Dermis microvascular lymphatic vessel endothelial cell (primary cell): ENCODE measurements around the gene SAMD1. TPM values are rescaled to one million over a fixed set of nuclear protein-coding genes. Genes with fewer than 3 reads are reported as not detected.
"Not testable (repeated sequence)": the region's sequence is repeated elsewhere in the genome, so short reads cannot be mapped to it uniquely, and the experiment has no call there.

Experiments
- DNase-seq, 2 donors: peaks; one replicate each; pipeline versions ENCODE4 v3.0.0 to v3.0.0-alpha.2; 2010; ENCODE audit warnings: low read depth in 2 of 2
- total RNA-seq: library from RNA; depleted of rRNA; stranded (reverse); fragments of >200 nt; gene quantifications from 2 replicates; pipeline ENCODE4 v1.2.1, GENCODE V29; 2014

Gene SAMD1
- total RNA-seq, 1 donor from 2014 or later: 7.8 TPM

- DNase-seq: no peak
These were observed 28.6 kb downstream of the SAMD1 start, which contains the start of gene PALM3 for GRCh38 chr19:14061751-14062557. Gene PALM3 (minus strand): TSS chr19:14062076. CDS start chr19:14061980, 96 bp downstream.

- DNase-seq: no peak
These were observed 29.3 kb downstream of the SAMD1 start for GRCh38 chr19:14061081-14061749.

DNA sequence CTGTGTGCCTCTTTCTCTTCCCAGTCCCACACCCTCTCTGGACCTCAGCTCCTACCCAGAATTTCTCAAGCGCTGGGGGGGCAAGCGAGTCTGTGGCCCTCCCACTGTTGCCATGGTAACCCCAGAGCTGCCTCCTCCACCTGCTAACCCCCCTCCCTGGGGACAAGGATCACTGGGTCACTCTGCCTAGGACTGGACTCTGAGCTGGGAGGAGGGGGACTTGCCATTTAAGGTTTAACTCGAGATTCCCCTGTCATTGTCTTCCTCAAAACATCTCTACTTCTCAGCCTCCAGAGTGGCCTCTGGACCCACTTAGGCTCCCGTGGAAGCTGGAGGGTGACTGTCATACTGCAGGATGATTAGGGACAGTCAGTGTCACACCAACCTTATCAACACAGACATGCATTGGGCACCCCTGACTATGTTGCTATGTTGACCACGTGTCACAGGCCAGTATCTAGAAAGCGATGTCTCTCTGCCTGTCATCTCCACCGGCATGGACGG is 30.8 kb downstream of the SAMD1 start:
- DNase-seq: no peak

DNA sequence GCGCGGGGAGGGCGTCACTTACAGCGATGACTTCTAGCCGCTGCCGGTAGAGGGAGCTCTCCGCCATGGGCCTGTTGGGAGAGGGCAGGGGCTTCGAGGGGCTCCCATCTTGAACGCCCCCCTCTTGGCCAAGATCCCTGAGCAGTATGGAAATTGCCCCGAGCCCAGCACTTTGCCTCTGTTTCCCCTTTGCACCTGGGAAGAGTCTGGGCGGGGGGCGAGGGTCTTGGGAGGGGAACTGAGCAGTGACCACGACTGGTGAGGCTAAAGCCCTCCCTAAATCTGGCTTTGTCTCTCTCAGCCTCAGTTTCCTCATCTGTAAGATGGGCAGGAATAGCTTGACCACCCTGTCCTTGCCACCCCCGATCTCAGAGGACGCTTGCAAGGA is 31.5 kb downstream of the SAMD1 start:
- DNase-seq: no peak

- no peak for DNase-seq
These were observed 32.1 kb downstream of the SAMD1 start for GRCh38 chr19:14058182-14059092.

DNA sequence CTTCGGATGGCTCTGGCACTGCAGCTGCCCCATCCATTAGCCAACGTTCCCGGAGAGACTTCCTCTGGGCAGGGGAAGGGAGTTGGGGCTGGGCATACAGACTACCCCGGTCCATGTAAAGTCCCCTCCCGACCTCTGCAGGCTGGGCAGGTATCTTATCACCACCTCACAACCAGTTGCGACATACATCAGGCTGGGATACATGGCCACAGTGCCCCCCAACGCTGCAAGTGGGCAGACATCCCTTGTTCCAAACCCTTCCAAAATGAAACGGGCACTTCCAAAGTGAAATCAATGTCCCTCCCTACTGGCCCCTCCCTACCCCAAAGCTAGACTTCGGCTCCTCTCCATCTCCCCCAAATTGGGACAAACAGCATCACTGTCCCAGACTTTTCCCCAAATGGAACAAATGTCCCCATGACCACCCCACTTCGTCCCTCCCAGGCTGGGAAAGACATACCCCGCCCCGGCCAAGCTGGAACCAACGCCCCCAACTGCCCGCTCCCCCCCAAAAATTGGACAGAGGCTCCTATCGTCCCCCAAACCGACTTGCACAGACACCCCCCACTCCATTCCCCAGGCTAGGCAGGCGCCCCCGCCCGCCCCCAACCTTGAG is 33.7 kb downstream of the SAMD1 start:
- DNase-seq: no peak

DNA sequence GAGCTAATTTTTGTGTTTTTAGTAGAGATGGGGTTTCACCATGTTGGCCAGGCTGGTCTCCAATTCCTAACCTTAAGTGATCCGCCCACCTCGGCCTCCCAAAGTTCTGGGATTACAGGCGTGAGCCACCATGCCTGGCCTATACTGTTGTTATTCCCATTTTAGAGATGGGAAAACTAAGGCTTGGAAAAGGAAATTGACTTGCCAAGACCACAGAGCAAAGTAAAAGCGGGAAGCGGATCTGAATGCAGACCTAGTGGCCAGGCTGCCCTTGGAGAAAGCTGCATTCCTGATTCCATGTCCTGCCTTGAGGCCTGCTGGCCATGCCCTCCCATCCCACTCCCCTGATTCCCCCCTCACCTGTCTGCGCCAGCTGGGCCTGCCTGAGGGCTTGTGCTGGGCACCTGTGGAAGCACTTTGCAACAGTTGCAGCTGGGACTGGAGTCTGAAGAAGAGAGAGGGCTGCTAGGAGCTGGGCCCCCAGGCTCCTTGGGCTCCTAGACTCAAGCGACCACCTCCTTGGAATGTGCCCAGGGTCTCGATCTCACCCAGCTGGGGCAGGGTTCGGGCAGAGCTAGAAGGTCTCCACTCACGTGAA is 34.4 kb downstream of the SAMD1 start:
- DNase-seq: no peak

DNA sequence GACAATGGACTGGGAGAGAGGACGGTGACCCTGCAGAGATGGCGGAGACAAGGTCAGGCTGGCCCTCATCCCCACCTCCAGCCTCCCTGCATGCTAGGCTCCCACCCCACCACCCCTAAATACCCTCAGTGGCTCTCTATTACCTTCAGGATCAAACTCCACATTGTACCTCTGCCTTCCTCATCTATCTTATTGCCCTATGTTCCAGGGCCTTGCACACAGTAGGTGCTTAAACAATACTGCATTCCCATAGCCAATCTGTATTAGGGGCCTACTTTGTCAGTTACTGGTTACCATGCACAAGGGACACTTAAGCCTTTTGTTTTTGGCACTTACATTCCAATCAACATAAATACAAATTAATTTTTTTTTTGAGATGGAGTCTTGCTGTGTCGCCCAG is 35.2 kb downstream of the SAMD1 start:
- DNase-seq: no peak

- DNase-seq: no peak
These were observed 35.8 kb downstream of the SAMD1 start for GRCh38 chr19:14054721-14055120.

GRCh38 chr19:14054099-14054498 is 36.5 kb downstream of the SAMD1 start:
- no peak for DNase-seq

DNA sequence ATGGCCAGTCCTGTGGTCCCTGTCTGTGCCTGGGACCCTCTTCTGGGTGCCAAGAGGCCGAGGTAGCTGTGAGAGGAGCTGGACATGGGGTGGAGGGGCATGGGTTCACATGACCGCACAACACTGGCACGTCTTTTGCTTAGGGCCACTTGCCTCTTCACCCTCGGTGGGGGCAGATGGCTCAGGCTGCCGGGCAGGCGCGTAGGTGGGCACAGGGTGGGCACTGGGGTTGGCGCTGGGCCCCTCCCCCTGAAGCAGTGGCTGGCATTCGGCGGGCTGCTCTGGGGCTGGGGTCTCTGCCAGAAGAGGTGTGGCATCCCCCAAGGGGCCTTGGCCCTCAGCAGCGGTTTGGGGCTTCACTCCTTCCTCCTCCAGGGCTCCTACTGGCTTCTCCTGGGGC is 37.1 kb downstream of the SAMD1 start:
- DNase-seq: no peak

GRCh38 chr19:14053032-14053431 is 37.5 kb downstream of the SAMD1 start:
- DNase-seq: no peak

DNA sequence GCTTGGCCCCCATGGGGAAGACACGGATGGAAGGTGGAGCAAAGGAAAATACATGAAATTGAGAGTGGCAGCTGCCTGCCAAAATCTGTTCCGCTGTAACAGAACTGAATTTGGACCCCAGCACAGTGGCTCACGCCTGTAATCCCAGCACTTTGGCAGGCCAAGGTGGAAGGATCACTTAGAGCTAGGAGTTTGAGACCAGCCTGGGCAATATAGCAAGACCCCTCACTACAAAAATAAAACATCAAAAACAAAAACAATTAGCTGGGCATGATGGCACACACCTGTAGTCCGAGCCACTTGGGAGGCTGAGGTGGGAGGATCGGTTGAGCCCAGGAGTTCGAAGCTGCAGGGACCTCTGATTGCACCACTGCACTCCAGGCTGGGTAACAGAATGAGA is 38.1 kb downstream of the SAMD1 start:
- DNase-seq: no peak

DNA sequence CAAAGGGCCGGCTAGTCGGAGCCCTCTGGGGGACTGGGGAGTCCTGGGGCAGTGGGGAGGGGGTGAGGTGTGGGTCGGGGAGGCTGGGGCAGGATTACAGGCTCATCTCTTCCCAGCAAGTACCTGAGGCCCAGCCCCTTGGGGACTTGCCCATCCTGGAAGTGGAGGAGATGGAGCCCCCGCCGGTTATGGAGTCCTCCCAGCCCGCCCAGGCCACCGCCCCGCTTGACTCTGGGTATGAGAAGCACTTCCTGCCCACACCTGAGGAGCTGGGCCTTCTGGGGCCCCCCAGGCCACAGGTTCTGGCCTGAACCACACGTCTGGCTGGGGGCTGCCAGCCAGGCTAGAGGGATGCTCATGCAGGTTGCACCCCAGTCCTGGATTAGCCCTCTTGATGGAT is 38.6 kb downstream of the SAMD1 start:
- no peak for DNase-seq

DNA sequence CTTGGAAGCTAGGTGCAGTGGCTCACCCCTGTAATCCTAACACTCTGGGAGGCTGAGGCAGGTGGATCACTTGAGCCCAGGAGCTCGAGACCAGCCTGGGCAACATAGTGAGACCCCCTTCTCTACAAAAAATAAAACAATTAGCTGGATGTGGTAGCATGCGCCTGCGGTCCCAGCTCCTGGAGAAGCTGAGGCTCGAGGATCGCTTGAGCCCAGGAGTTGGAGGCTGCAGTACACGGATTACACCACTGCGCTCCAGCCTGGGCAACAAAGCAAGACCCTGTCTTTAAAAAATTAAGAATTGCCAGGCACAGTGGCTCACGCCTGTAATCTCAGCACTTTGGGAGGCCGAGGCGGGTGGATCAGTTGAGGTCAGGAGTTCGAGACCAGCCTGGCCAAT is 39.6 kb downstream of the SAMD1 start:
- DNase-seq: not testable (repeated sequence)

DNA sequence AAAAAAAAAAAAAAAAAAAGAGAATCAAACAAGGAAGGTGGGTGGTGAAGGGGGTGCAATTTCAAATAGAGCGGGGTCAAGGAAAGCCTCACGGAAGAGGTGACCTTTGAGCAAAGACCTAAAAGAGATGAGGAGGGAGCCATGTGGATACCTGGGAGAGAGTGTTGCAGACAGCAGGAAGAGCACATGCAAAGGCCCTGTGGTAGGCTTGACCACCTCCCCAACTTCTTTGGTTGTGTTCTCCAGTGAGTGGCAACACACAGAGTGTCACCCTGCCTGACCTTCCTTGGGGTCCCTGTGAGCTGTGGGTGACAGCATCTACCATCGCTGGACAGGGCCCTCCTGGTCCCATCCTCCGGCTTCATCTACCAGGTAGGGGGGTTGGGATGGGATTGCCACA is 40.0 kb downstream of the SAMD1 start:
- no peak for DNase-seq

GRCh38 chr19:14048443-14049153 is 42.0 kb downstream of the SAMD1 start:
- peak in 1 of 2 donors; percentile 39 for DNase-seq

GRCh38 chr19:14047866-14048265 is 42.7 kb downstream of the SAMD1 start:
- not testable (repeated sequence) for DNase-seq

- peak; percentile 55 to 79 for DNase-seq
These were observed 47.6 kb downstream of the SAMD1 start for GRCh38 chr19:14042659-14043608.
